ENCODE results near the gene CROT. TPM values are rescaled to one million over a fixed set of nuclear protein-coding genes. Genes with fewer than 3 reads are reported as not detected.

CROT gene
- total RNA-seq, 4 donors from 2014 or later, result 3.6 to 16.3 (median 7.9) TPM

DNA sequence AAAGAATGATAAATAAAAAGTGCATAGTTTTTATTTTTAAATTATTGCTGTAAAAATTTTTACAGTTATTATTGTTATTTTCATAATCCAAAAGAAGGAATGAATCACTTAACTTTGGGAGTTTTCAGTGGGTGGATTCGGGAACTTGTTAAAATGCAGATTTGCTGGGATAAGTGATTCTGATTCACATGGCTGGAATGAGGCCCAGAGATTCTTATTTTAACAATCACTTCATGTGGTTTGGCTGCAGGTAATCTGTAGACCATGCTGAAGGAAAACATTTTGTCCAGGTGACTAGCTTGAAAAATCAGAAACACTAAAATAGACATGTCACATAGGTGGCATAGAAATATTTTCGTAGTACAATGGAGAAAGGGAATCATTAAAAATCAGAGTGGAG lies 13.9 kb downstream of the CROT start:
- in situ Hi-C loops (cut with MboI; ENCODE audit: low sequenced_read_pairs in 4 of 4), result no loop called here

DNA sequence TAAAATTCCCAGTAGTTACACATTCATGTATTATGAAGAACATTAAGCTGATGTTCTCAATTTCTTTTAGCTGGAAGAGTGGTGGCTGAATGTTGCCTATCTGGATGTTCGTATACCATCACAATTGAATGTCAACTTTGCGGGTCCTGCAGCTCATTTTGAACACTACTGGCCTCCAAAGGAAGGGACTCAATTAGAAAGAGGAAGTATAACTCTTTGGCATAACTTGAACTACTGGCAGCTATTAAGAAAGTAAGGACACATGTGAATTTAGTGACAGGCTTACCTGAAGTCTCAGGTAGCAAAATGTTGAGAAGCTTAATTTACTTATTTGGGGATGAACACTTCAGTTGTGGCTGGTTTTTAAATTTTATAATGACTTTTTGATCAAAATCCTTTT lies 15.9 kb downstream of the CROT start:
- H3K36me3 ChIP-seq, result peaks cover 0 to 8% of the 10 kb centered on the region in 2 donors
- H3K4me3 ChIP-seq, result no peak overlapping the region

More for the DNA sequence above, 13.9 kb downstream of the CROT start:
- H3K9me3 ChIP-seq, result no peaks in the 10 kb centered on the region
- intact Hi-C loops (cut with DNase I; ENCODE audit: low total_unique reads), result no loop called here
- no peak overlapping the region for H3K27ac ChIP-seq
- peaks cover 0 to 9% of the 10 kb centered on the region in 2 donors for H3K36me3 ChIP-seq
- TF ChIP-seq, protein P1, sequence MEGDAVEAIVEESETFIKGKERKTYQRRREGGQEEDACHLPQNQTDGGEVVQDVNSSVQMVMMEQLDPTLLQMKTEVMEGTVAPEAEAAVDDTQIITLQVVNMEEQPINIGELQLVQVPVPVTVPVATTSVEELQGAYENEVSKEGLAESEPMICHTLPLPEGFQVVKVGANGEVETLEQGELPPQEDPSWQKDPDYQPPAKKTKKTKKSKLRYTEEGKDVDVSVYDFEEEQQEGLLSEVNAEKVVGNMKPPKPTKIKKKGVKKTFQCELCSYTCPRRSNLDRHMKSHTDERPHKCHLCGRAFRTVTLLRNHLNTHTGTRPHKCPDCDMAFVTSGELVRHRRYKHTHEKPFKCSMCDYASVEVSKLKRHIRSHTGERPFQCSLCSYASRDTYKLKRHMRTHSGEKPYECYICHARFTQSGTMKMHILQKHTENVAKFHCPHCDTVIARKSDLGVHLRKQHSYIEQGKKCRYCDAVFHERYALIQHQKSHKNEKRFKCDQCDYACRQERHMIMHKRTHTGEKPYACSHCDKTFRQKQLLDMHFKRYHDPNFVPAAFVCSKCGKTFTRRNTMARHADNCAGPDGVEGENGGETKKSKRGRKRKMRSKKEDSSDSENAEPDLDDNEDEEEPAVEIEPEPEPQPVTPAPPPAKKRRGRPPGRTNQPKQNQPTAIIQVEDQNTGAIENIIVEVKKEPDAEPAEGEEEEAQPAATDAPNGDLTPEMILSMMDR (IDR thresholded peaks at IDR 0.05 in 4 of 5, conservative IDR thresholded peaks at IDR 0.05 in 1 of 5), result no peak
- TF ChIP-seq POLR2A (IDR thresholded peaks at IDR 0.05), result no peak
- ATAC-seq, result no peak
- no peak for DNase-seq
- H3K4me3 ChIP-seq, result no peak overlapping the region
- H3K4me1 ChIP-seq, result peaks cover 6 to 9% of the 10 kb centered on the region in 2 donors
- H3K27me3 ChIP-seq, result no peaks in the 10 kb centered on the region

GRCh38 chr7:87363342-87363741 lies 17.9 kb downstream of the CROT start:
- no peak overlapping the region for H3K27ac ChIP-seq
- no peaks in the 10 kb centered on the region for H3K9me3 ChIP-seq
- no peaks in the 10 kb centered on the region for H3K27me3 ChIP-seq
- H3K4me1 ChIP-seq, result peaks cover 6 to 9% of the 10 kb centered on the region in 2 donors
- ATAC-seq (no peak), DNase-seq (no peak)
- intact Hi-C loops (cut with DNase I; ENCODE audit: low total_unique reads) (no loop called here), in situ Hi-C loops (cut with MboI; ENCODE audit: low sequenced_read_pairs in 4 of 4) (no loop called here)
- H3K4me3 ChIP-seq, result no peak overlapping the region
- H3K36me3 ChIP-seq, result peaks cover 0 to 8% of the 10 kb centered on the region in 2 donors
- TF ChIP-seq POLR2A (IDR thresholded peaks at IDR 0.05), result no peak

More for the DNA sequence above, 15.9 kb downstream of the CROT start:
- DNase-seq, result no peak
- Histone ChIP-seq H3K27me3 (no peaks in the 10 kb centered on the region), H3K4me1 (peaks cover 6 to 9% of the 10 kb centered on the region in 2 donors), H3K9me3 (no peaks in the 10 kb centered on the region), H3K27ac (no peak overlapping the region)
- intact Hi-C loops (cut with DNase I; ENCODE audit: low total_unique reads) (no loop called here), in situ Hi-C loops (cut with MboI; ENCODE audit: low sequenced_read_pairs in 4 of 4) (no loop called here)
- TF ChIP-seq POLR2A (IDR thresholded peaks at IDR 0.05), result no peak
- TF ChIP-seq, protein P1 (IDR thresholded peaks at IDR 0.05 in 4 of 5, conservative IDR thresholded peaks at IDR 0.05 in 1 of 5), result no peak
- ATAC-seq, result no peak

GRCh38 chr7:87364246-87364645 lies 18.8 kb downstream of the CROT start:
- TF ChIP-seq, protein P1 (IDR thresholded peaks at IDR 0.05 in 4 of 5, conservative IDR thresholded peaks at IDR 0.05 in 1 of 5), result no peak
- TF ChIP-seq POLR2A (IDR thresholded peaks at IDR 0.05), result no peak
- no peaks in the 10 kb centered on the region for H3K27me3 ChIP-seq
- ATAC-seq (no peak), DNase-seq (no peak)
- no peak overlapping the region for H3K27ac ChIP-seq
- intact Hi-C loops (cut with DNase I; ENCODE audit: low total_unique reads), result no loop called here
- H3K4me3 ChIP-seq, result no peak overlapping the region
- peaks cover 0 to 8% of the 10 kb centered on the region in 2 donors for H3K36me3 ChIP-seq
- H3K4me1 ChIP-seq, result peaks cover 6 to 9% of the 10 kb centered on the region in 2 donors
- H3K9me3 ChIP-seq, result no peaks in the 10 kb centered on the region
- in situ Hi-C loops (cut with MboI; ENCODE audit: low sequenced_read_pairs in 4 of 4), result no loop called here

GRCh38 chr7:87369216-87369615 lies 23.8 kb downstream of the CROT start:
- Histone ChIP-seq H3K36me3 (no peaks in the 10 kb centered on the region), H3K9me3 (no peaks in the 10 kb centered on the region), H3K27me3 (no peaks in the 10 kb centered on the region), H3K27ac (no peak overlapping the region), H3K4me3 (no peak overlapping the region), H3K4me1 (no peaks in the 10 kb centered on the region)
- no peak for DNase-seq
- intact Hi-C loops (cut with DNase I; ENCODE audit: low total_unique reads) (no loop called here), in situ Hi-C loops (cut with MboI; ENCODE audit: low sequenced_read_pairs in 4 of 4) (no loop called here)
- no peak for ATAC-seq
- no peak for TF ChIP-seq POLR2A (IDR thresholded peaks at IDR 0.05)
- TF ChIP-seq, protein P1 (IDR thresholded peaks at IDR 0.05 in 4 of 5, conservative IDR thresholded peaks at IDR 0.05 in 1 of 5), result no peak
